ENCODE data around the gene CHST13. TPM values are rescaled to one million over a fixed set of nuclear protein-coding genes. Genes with fewer than 3 reads are reported as not detected.

The CHST13 gene
- total and polyA plus RNA-seq, 2 of the 4 experiments (the other 2 are of a cell fraction) = not detected

DNA sequence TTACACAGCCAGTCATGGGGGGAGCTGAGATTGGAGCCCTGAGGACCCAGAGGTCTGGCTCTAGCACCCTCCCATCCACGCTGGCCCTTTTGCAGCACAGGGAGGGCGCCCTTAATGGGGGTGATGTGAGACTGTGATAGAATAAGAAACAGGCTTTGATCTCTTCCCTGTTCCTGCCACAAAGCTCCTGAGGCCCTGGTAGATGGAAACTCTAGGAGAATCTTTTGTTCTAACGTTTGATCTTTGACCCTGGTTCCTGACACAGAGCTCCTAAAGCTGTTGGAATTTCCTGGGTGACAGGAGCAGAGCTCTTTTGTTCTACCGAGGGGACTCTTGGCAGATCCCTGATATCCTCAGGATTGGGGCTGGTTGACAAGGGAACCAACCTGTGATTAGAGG lies 5.2 kb upstream of the CHST13 start:
- BruUV-seq (replicated peaks) = no TSS peak
- POLR2A ChIA-PET (ENCODE audit: unreplicated experiment) = no interaction called here
- dilution Hi-C loops (cut with HindIII; ENCODE audit: low sequenced_read_pairs, unreplicated experiment) = no loop called here

More for the DNA sequence above, 5.2 kb upstream of the CHST13 start:
- Histone ChIP-seq H3K36me3 (ENCODE audit: control insufficient read depth, insufficient read depth, low read length) (no peaks in the 10 kb centered on the region), H4K5ac (ENCODE audit: low read depth, low read length) (no peak overlapping the region), H3K4me1 (ENCODE audit: control insufficient read depth, insufficient read depth, low read length) (no peaks in the 10 kb centered on the region), H2BK5ac (ENCODE audit: low read depth, low read length, poor library complexity, severe bottlenecking) (no peak overlapping the region), H3K23ac (ENCODE audit: low read depth, low read length) (no peak overlapping the region), H2AK9ac (replicated peaks; ENCODE audit: low read depth, low read length, poor library complexity) (no peak overlapping the region), H3K9me1 (ENCODE audit: insufficient read depth, low read length) (no peaks in the 10 kb centered on the region), H3K79me1 (ENCODE audit: low read depth in 1 of 2, low read length in 2 of 2) (no peaks in the 10 kb centered on the region), H2AFZ (replicated peaks; ENCODE audit: low read length, poor library complexity) (no peak overlapping the region), H3K14ac (replicated peaks; ENCODE audit: low read depth, low read length) (no peak overlapping the region), H4K8ac (ENCODE audit: low read depth in 2 of 2, low read length in 2 of 2) (no peak overlapping the region), H3K9me3 (ENCODE audit: control insufficient read depth, insufficient read depth, low read length) (no peaks in the 10 kb centered on the region), H2BK20ac (ENCODE audit: low read depth, low read length) (no peak overlapping the region), H3K4me3 (ENCODE audit: insufficient read depth, low read depth, low read length) (no peak overlapping the region), H2BK15ac (ENCODE audit: low read depth, low read length) (no peak overlapping the region), H2BK120ac (ENCODE audit: low read depth, low read length) (no peak overlapping the region), H3K18ac (ENCODE audit: low read depth, low read length) (no peak overlapping the region), H3K27me3 (ENCODE audit: control insufficient read depth, insufficient read depth, low read length) (peaks cover 34% of the 10 kb centered on the region), H3K9ac (ENCODE audit: low read depth, low read length) (no peak overlapping the region), H2AK5ac (ENCODE audit: low read depth, low read length) (no peak overlapping the region), H3K4ac (ENCODE audit: low read depth, low read length) (no peak overlapping the region), H3K56ac (ENCODE audit: extremely low read depth, insufficient read depth, low read length) (no peak overlapping the region), H4K91ac (ENCODE audit: insufficient read depth, low read depth, low read length) (no peak overlapping the region), H3K27ac (ENCODE audit: insufficient read depth, low read length) (no peak overlapping the region), H3K4me2 (ENCODE audit: low read depth, low read length) (no peak overlapping the region), H4K20me1 (ENCODE audit: insufficient read depth, low read length) (no peaks in the 10 kb centered on the region)
- ATAC-seq (ENCODE audit: low read depth) (no peak), DNase-seq (no peak)
- no CpG with 5 or more reads among the region's 4 CpGs for WGBS, 2 experiments (ENCODE audit: extremely low coverage in 2 of 2, insufficient read length in 1 of 2)
- TF ChIP-seq, protein P1, sequence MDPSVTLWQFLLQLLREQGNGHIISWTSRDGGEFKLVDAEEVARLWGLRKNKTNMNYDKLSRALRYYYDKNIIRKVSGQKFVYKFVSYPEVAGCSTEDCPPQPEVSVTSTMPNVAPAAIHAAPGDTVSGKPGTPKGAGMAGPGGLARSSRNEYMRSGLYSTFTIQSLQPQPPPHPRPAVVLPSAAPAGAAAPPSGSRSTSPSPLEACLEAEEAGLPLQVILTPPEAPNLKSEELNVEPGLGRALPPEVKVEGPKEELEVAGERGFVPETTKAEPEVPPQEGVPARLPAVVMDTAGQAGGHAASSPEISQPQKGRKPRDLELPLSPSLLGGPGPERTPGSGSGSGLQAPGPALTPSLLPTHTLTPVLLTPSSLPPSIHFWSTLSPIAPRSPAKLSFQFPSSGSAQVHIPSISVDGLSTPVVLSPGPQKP (IDR thresholded peaks at IDR 0.05; ENCODE audit: borderline replicate concordance, low read depth, low read length) = no peak
- TF ChIP-seq RCOR1 (IDR thresholded peaks at IDR 0.05; ENCODE audit: insufficient replicate concordance, low read length) = no peak
- CTCF ChIA-PET = no interaction called here
- intact Hi-C loops (cut with micrococcal nuclease) (no loop called here), in situ Hi-C loops (cut with MboI; ENCODE audit: low sequenced_read_pairs) (no loop called here)
